Measurements from ENCODE around the gene ARCN1.

- TF ChIP-seq CTCF (IDR thresholded peaks at IDR 0.05) (no peak), EP300 (IDR thresholded peaks at IDR 0.05) (no peak), POLR2A (IDR thresholded peaks at IDR 0.05) (no peak), POLR2AphosphoS5 (IDR thresholded peaks at IDR 0.05) (no peak)
Observed at GRCh38 chr11:118636569-118637290, 64.5 kb downstream of the ARCN1 start.
